HG02759 (cell line): ENCODE data around the gene TNK2.
A peak's percentile ranks its signal among the peaks of the same experiment; 100 is the strongest.

Source experiments
- ATAC-seq: cut with Tn5 transposase; IDR thresholded peaks from one replicate; pipeline ENCODE4 v1.9.1; 2021; ENCODE audit warnings: mild to moderate bottlenecking, moderate library complexity; ENCODE audit not compliant: unreplicated experiment

The TNK2 gene

GRCh38 chr3:195900436-195901355 lies 7.7 kb downstream of the TNK2 start:
- peak; percentile 52 for ATAC-seq

GRCh38 chr3:195899701-195900435 lies 8.5 kb downstream of the TNK2 start:
- no peak for ATAC-seq

DNA sequence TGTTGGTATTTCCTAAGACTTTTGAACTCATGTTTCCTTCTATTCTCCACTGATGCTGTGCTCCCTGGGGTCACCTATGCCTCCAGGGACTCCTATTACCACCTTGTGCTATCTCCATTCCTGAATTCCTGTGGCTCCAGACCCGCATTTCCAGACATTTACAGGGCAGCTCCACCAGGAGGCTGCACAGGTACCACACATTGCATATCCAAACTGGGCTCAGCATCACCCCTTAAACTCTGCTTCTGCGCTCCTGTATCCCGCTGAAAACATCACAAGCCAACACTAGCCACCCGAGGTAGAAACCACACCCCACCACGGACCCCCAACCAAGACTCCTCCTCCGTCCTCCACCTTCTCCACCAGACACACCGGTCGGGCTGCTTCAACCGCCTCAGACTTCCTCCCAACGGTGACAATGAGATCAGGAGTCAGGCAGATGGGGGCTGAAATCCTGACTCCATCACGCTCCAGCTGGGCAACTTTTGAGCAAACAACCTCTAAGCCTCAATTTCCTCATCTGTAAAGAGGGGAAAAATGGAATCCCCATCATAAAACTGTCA lies 10.4 kb downstream of the TNK2 start:
- no peak for ATAC-seq

GRCh38 chr3:195897081-195897852 lies 11.1 kb downstream of the TNK2 start:
- no peak for ATAC-seq

GRCh38 chr3:195896361-195897080 lies 11.8 kb downstream of the TNK2 start:
- no peak for ATAC-seq

DNA sequence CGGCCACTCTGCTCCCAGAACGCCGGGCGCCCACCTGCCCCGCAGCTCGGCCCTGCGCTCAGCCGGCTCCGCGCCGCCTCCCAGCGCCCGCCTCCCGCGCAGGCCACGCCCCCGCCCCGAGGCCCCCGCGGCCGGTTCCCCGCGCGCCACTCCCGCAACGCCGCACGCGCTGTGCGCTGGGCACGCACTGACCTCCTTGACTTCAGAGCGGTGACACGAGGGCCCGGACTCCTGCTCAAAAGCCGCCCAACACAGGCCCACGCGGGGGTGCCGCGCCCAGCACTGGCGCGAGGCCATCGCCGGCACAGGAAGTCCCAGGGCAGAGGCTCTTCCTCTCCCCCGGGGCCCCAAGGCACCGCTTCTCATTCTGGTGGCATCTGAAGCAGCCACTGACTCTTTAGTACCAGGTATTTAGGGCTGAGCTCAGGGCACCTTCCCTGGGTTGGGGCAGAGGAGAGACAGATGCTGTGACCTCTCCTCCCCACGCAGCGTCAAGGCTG lies 12.4 kb downstream of the TNK2 start:
- peak; percentile 41 for ATAC-seq

DNA sequence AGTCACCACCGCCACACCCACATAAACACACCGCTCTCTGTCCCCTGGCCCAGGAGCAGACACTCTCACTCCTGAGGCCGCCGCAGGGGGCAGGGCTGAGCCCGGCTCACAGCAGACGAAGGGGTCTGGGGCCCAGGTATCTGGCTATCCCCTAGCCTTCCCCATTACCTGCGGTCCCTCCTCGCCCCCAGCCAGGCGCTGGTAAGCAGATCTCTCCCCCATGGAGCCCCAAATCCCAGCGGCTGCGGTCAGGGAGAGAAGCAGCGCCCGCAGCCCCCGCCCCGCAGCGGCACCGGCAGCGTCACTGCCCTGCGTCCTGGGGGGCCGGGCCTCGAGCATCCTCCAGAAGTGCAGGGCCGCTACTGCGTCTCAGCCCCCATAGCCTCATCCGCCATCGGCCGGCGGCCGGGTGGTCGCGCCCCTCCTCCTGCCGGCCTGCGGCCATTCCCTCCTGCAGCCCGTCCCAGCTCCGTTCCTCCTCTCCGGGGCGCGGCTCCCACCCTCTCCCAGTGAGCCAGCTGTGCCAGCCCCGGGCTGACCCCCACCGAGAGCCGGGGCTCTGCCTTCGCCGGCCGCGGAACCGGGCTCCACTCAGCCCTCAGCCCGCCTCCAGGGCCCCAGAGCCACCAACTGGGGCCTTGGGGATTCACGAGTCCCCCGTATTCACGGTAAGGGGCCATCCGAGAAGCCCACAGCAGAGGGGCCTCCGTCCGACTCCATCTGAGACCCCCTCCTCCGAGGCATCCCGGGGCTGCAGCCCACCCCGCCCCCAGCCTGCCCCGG lies 13.1 kb downstream of the TNK2 start:
- peak; percentile 53 for ATAC-seq

GRCh38 chr3:195893916-195894465 lies 14.4 kb downstream of the TNK2 start:
- ATAC-seq: no peak

- no peak for ATAC-seq
These were observed 14.8 kb downstream of the TNK2 start for GRCh38 chr3:195893516-195893915.

- no peak for ATAC-seq
These were observed 15.3 kb downstream of the TNK2 start for GRCh38 chr3:195893044-195893395.

DNA sequence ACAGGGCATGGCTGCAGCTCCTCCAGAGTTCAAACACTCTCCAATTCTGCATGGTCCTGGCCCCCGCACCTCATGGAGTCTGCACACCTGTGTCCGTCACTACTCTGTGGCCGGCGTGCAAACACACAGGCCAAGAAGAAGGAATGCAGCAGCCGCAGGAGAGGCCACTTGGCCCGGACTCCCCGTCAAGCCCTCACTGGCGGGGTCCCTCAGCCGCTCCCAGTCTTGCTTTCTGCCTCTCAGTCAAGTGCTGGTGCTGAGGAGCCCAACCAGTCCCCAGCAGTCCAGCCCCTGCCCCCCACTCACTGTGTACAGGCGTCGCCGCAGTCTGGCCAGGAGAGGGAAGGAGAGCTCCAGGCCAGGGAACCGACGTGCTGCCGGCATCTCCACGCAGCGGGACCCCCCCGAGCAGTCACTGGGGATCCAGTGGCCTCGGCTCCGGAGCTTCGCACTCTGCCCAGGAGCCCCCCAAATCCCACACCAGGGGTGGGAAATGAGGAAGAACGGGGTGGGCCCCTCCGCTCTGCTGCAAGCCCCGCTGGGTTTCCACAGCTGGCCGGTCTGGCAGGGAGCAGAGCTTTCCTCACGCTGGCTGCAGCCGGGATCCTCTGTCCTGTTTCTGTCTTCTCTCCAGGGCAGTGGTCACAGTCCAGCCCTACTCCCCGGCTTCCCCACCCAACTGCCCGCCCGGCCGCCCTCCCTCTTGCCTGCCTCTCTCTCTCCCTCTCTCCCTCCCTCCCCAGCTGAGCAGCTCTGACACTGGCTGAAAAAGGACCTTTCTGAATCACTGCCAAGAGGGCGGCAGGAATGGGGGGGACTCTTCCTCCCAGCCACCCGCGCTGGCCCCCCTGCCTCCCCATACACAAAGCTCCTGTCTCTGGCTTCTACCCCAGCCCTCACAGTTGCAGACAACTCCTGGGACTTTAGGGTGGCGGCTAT lies 16.0 kb downstream of the TNK2 start:
- no peak for ATAC-seq

DNA sequence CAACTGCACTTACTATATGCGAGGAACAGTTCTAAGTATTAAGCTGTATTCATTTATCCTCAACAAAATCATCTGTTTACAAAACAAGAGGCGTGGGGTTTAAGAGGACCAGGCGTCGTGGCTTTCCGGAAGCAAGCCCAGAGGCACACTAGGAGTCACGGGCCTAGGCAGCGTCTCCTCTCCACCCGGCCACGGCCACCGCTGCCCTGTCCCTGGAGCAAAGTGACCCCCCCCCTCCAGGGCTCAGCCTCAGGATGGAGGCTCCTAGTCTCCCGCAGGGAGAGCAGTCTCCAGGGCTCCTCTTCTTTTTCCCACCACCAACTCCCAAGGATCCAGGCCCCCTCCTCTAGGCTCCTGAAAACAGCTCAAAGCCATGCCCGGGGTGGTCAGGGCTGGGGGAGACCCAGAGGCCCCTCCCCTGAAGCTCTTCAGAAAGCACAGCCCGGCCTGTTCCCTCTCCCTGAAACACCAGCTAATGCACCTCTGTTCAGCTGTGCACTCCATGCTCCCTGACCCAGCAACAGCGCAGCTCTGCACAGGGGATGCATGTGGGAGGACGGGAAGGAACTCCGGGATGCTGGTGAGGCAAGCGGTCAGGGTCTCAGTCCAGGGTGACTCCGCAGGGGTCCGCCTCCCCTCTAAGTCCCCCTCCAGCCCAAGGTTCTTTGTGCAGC lies 16.8 kb downstream of the TNK2 start:
- no peak for ATAC-seq

DNA sequence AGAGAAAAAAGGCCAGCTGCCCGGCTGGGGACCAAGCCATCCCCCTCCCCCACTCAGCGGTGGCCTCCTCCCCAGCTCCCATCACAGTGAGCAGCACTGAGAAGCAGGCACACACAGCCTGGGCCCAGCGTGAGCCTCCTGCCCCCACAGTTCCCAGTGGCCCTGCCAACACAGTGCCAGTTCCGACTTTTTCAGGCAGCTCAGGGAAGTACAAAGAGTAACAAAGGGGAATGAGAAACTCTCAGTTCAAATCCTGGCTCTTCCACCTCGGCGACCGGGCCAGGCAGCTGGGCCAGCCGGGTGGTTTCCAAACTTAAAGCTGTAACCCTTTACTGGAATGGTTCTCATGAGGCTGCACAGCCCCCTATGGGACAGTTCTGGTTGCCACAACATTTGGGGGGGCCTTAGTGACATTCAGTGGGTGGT lies 18.5 kb downstream of the TNK2 start:
- ATAC-seq: no peak

DNA sequence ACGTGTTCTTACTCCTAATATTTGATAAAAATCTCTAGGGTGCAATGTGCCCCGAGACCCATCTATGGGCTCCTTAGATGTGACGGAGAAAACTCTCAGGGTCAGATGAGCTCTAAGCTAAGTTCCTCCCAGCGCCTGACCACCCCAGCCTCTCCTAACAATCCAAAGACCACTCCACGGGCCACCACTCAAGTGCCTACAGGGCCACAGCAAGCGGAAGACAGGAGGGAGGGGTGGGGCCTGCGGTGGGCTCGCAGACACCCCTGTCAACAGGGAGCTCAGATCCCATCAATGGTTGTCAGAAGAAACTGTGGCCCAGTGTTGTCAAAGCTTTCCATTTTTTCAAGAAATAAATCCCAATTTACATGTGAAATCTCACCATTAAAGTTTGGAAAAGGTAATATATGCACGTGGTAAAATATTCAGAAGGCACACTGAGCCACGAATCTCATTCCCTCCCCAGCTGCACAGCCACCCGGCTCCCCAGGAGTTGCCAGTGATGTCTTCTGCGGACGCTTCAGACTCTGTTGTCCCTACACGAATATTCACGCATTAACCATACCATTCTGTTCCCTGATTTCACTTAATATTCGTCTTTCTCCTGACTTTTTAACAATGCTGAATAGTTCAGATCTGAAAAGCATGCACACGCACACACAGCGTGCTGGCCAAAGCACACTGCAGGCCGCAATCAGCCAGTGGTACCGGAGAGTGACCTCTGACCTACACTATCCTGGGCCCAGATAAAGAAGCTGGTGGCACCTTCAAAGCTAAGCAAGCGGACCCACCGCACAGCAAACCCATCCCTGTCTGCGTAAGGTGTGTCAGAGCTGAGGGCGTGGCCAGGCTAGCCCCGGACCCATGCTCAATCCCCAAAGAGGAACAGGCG lies 19.1 kb downstream of the TNK2 start:
- ATAC-seq: no peak

- no peak for ATAC-seq
These were observed 20.0 kb downstream of the TNK2 start for GRCh38 chr3:195888311-195888761.

DNA sequence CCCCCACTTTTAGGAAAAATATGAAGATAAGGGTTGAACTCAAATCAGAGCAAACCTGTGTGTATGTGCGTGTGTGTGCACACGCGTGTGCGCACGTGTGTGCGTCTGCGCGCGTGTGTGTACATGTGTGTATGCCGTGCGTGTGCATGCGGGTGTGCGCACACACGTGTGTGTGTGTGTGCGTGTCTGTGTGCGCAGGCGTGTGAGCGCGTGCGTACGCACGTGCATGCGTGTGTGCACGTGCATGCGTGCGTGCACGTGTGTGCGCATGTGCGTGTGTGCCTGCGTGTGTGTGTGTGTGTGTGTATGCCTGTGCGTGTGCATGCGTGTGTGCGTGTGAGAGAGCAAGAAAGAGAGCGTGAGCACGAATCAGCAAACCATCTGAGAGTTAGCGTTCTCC lies 20.7 kb downstream of the TNK2 start:
- ATAC-seq: no peak
